Left lung (tissue), 8 donors: ENCODE data around the gene TTC1. TPM values are rescaled to one million over a fixed set of nuclear protein-coding genes. Genes with fewer than 3 reads are reported as not detected.

Experiments
- polyA plus RNA-seq, 6 donors: library from polyadenylated mRNA; unstranded; fragments of 120-200 nt; gene quantifications; one replicate each; pipeline ENCODE4 v1.2.1, GENCODE V29; 2013; ENCODE audit not compliant: insufficient read length in 6 of 6
- total RNA-seq, 2 donors: library from RNA; stranded (reverse); fragmentation: NEBNext Ultra II Directional; extraction: Animal tissue kit (Norgen Biotek cat#: 25700); gene quantifications; one replicate each; pipeline ENCODE4 v1.2.1, GENCODE V29; 2021
- donor health status: DM: no; HTN: yes; CAD: no.
- donor health status: DM: no; HTN: no; CAD: no.

Gene TTC1
- total and polyA plus RNA-seq, 8 donors, result 43.1 to 58.5 (median 53.5) TPM

Other genes starting within 250 kb of the TTC1 start
- 1 to 10 TPM; 1.5 to 2.5 TPM for gene ADRA1B, start 92.7 kb upstream of the TTC1 start, total RNA-seq
- gene ADRA1B, start 92.7 kb upstream of the TTC1 start, polyA plus RNA-seq, result 1 to 10 TPM in 1 of 6 donors, under 1 TPM in 5; 0.51 to 1.1 (median 0.77) TPM
- gene PWWP2A, start 110.3 kb downstream of the TTC1 start, total RNA-seq, result 10 to 100 TPM; 24.6 to 25.2 TPM
- 10 to 100 TPM; 33.8 to 37.2 (median 35.5) TPM for gene PWWP2A, start 110.3 kb downstream of the TTC1 start, polyA plus RNA-seq
- gene FABP6, start 220.4 kb downstream of the TTC1 start, total RNA-seq, result 1 to 10 TPM in 1 of 2 donors, not detected in 1; 1.2 TPM
- gene FABP6, start 220.4 kb downstream of the TTC1 start, polyA plus RNA-seq, result 1 to 10 TPM; 1.1 to 7.3 (median 3.6) TPM